ENCODE measurements around the gene DCANP1. TPM values are rescaled to one million over a fixed set of nuclear protein-coding genes. Genes with fewer than 3 reads are reported as not detected.
A peak's percentile ranks its signal among the peaks of the same experiment; 100 is the strongest.

Gene DCANP1
- total and polyA plus RNA-seq, 9 of the 15 experiments (the other 6 are each of a cell fraction or from before 2014, with no cell fraction given), result not detected

DNA sequence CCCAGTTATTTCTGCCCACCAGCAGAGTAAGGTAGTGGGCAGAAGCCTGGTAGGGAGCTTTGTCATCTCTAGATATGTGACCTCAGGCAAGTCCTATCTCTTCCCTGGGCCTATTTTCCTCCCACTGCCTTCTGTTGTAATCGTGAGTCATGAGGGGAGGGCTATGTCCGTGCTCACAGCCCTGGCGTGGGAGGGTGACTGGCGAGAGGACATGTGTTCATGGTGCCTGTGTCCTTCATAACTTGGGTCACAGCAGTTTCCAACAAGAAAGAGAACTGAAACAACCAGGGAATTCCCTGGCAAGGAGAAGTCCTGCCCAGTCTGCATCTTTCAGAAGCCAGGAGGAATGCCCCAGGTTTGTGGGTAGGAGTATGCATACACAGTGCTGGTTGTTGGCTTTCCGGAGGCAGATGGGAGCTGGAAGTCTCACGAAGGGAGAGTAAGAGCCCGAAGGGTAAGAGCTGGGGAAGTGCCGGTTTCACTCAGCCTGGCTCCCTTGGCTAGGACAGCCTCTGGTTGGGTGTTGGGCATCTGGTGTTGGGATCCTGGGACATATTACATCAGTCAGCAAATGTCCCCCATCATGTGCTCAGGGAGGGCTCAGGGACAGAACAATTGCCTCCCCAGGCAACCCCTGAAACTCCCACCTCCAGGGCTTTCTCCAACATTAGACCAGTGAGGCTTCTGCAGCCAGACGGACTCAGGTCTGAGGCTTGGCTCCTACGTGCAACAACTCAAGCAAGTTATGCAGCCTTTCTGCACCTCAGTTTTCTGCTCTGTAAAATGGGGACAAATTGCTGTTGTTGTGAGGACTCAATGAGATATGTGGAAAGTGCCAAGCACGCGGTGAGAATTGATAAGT lies 9.3 kb upstream of the DCANP1 start (continued):
- TF ChIP-seq BHLHE40 (IDR thresholded peaks at IDR 0.05; ENCODE audit: low read length), result no peak
- TF ChIP-seq MTF1 (CRISPR knock-in tag; IDR thresholded peaks at IDR 0.05; ENCODE audit: borderline replicate concordance), result no peak

DNA sequence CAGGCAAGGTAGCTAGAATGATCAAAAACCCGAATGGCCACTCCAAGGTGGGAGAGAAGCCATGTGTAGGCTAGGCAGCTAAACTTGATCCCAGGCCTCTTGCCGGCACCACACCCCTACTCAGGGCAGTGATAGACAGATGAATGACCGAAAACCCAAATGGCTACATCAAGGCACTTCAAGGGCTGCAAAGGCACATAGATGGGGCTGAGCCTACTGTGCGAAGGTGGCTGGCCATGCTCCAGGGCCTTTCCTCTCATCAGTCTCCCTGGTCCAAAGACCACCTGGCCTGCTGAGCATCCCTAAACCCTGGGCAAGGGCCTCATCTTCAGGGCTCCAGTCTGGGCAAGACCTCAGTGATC lies 8.7 kb upstream of the DCANP1 start:
- peak overlapping the region; percentile 87 for H3K27ac ChIP-seq (ENCODE audit: extremely low read depth, low read depth, low read length)
- peaks cover 4% of the 10 kb centered on the region; the same call in 1 of the 3 replicates for H3K79me2 ChIP-seq (ENCODE audit: control insufficient read depth, insufficient read depth, low read length)
- no peak overlapping the region for H3K4me3 ChIP-seq
- H3K9me1 ChIP-seq (ENCODE audit: control insufficient read depth, insufficient read depth, low read length), result no peaks in the 10 kb centered on the region
- no peaks in the 10 kb centered on the region; a peak in 2 of 5 replicates for H3K27me3 ChIP-seq (ENCODE audit: control insufficient read depth in 2 of 2, insufficient read depth in 2 of 2, low read length in 2 of 2)
- peak overlapping the region; percentile 79 for H3K4me2 ChIP-seq (ENCODE audit: insufficient read depth, low read length)
- ATAC-seq (no peak; the same call in 2 of the 3 replicates), DNase-seq (ENCODE audit: extremely low read depth in 1 of 4, low spot score in 3 of 4) (no peak), FAIRE-seq (no peak)
- H4K20me1 ChIP-seq (replicated peaks; ENCODE audit: control insufficient read depth, insufficient read depth, low read length), result no peaks in the 10 kb centered on the region
- H3K36me3 ChIP-seq (ENCODE audit: control insufficient read depth, insufficient read depth, low read length), result no peaks in the 10 kb centered on the region
- ChIA-PET CTCF (ENCODE audit: low intra/inter-chr PET ratio) (no interaction called here), POLR2A (interaction anchor here (0.6 to 1.3 kb wide), 7 partner anchors 10 to 406 kb away, joined by 3 to 4 read pairs (median 3); no protein-coding TSS in a partner anchor)
- H3K4me1 ChIP-seq (replicated peaks in 1 of 2; ENCODE audit: control insufficient read depth in 2 of 2, insufficient read depth in 2 of 2, low read length in 2 of 2), result peaks cover 26 to 47% of the 10 kb centered on the region in 2 experiments
- WGBS (ENCODE audit: insufficient coverage, low coverage, missing lambda C conversion rate), result 56% methylated on average over 4 of the region's 4 CpGs
- peak overlapping the region; percentile 22 to 23; a peak in 1 of 4 replicates for H3K9ac ChIP-seq (ENCODE audit: insufficient read depth in 1 of 2, low read depth in 2 of 2, low read length in 2 of 2)
- intact Hi-C loops (cut with micrococcal nuclease), result no loop called here
- peak overlapping the region; percentile 85 for H2AFZ ChIP-seq (ENCODE audit: low read depth, low read length)
- no TSS peak for BruUV-seq (replicated peaks)
- H3K9me3 ChIP-seq (replicated peaks; ENCODE audit: control insufficient read depth, insufficient read depth, low read depth, low read length), result no peaks in the 10 kb centered on the region
- in situ Hi-C loops (cut with MboI), result no loop called here
- TF ChIP-seq NRF1 (conservative IDR thresholded peaks at IDR 0.05 in 1 of 2, IDR thresholded peaks at IDR 0.05 in 1 of 2) (0 out of 4 replicates have a peak, but pooled peaks of 1 of the 2 experiments have one; percentile 7), SNAPC5 (CRISPR knock-in tag; IDR thresholded peaks at IDR 0.05) (no peak), SP1 (CRISPR knock-in tag; IDR thresholded peaks at IDR 0.05) (0 out of 2 replicates have a peak, but pooled peaks have one; percentile 15), ZNF785 (CRISPR knock-in tag; IDR thresholded peaks at IDR 0.05) (no peak), SFPQ (IDR thresholded peaks at IDR 0.05; ENCODE audit: low read depth, low read length) (no peak), ZKSCAN1 (IDR thresholded peaks at IDR 0.05; ENCODE audit: low read depth, low read length) (peak; percentile 82; the same call in 1 of the 2 replicates), SOX6 (IDR thresholded peaks at IDR 0.05) (no peak)
- TF ChIP-seq, protein P1, sequence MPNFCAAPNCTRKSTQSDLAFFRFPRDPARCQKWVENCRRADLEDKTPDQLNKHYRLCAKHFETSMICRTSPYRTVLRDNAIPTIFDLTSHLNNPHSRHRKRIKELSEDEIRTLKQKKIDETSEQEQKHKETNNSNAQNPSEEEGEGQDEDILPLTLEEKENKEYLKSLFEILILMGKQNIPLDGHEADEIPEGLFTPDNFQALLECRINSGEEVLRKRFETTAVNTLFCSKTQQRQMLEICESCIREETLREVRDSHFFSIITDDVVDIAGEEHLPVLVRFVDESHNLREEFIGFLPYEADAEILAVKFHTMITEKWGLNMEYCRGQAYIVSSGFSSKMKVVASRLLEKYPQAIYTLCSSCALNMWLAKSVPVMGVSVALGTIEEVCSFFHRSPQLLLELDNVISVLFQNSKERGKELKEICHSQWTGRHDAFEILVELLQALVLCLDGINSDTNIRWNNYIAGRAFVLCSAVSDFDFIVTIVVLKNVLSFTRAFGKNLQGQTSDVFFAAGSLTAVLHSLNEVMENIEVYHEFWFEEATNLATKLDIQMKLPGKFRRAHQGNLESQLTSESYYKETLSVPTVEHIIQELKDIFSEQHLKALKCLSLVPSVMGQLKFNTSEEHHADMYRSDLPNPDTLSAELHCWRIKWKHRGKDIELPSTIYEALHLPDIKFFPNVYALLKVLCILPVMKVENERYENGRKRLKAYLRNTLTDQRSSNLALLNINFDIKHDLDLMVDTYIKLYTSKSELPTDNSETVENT (CRISPR knock-in tag; IDR thresholded peaks at IDR 0.05), result no peak
- TF ChIP-seq, protein P2, sequence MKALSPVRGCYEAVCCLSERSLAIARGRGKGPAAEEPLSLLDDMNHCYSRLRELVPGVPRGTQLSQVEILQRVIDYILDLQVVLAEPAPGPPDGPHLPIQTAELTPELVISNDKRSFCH (CRISPR knock-in tag; IDR thresholded peaks at IDR 0.05), result no peak
- TF ChIP-seq, protein P2 (tag; IDR thresholded peaks at IDR 0.05), result peak; percentile 34; the same call in 1 of the 2 replicates
